Upper lobe of left lung (tissue), 6 donors: ENCODE results near the gene SETDB2. TPM values are rescaled to one million over a fixed set of nuclear protein-coding genes. Genes with fewer than 3 reads are reported as not detected.

Experiments used
- ATAC-seq, 2 donors: fragments of 200-7000 bp; cut with Tn5 transposase; one replicate each; pipeline ENCODE4 v1.9.1; 2022; ENCODE audit warnings: mild to moderate bottlenecking in 2 of 2, moderate library complexity in 2 of 2; ENCODE audit not compliant: low FRiP score in 2 of 2
- DNase-seq, 2 donors: peaks; one replicate each; pipeline ENCODE4 v3.0.0-alpha.2; 2019 to 2020
- H3K27ac ChIP-seq, 4 donors: fragments of 200-600 bp; sonication (generic); one replicate each; pipeline ENCODE4 v1.5.1; 2016 to 2019
- H3K27me3 ChIP-seq, 4 donors: fragments of 200-600 bp; sonication (generic); one replicate each; pipeline ENCODE4 v1.5.1; 2017 to 2019
- H3K36me3 ChIP-seq, 4 donors: fragments of 200-600 bp; sonication (generic); one replicate each; pipeline ENCODE4 v1.5.1; 2016 to 2019
- H3K4me1 ChIP-seq, 4 donors: fragments of 200-600 bp; sonication (generic); one replicate each; pipeline ENCODE4 v1.5.1; 2018 to 2019
- H3K4me3 ChIP-seq, 4 donors: fragments of 200-600 bp; sonication (generic); one replicate each; pipeline ENCODE4 v1.5.1; 2017 to 2019; ENCODE audit warnings: mild to moderate bottlenecking in 2 of 4, moderate library complexity in 1 of 4
- H3K9me3 ChIP-seq, 4 donors: fragments of 200-600 bp; sonication (generic); one replicate each; pipeline ENCODE4 v1.5.1; 2018 to 2019
- CTCF ChIP-seq, 6 experiments: fragments of 450-650 bp in 4 of 6; fragments of 200-600 bp in 2 of 6; sonication (generic) in 2 of 6; IDR thresholded peaks; one replicate each; pipeline ENCODE4 v1.5.1; 2016 to 2019; ENCODE audit warnings: antibody characterized with exemption in 6 of 6
- EP300 ChIP-seq, 4 donors: sonication (generic); formaldehyde crosslinking; IDR thresholded peaks; one replicate each; pipeline ENCODE4 v1.5.1; 2017; ENCODE audit warnings: antibody characterized with exemption in 4 of 4, control low read depth in 2 of 4
- POLR2A ChIP-seq, 4 donors: fragments of 450-650 bp; IDR thresholded peaks; one replicate each; pipeline ENCODE4 v1.5.1; 2016 to 2017; ENCODE audit warnings: antibody characterized with exemption in 4 of 4, mild to moderate bottlenecking in 2 of 4
- POLR2AphosphoS5 ChIP-seq, 2 donors: sonication (generic); formaldehyde crosslinking; IDR thresholded peaks; one replicate each; pipeline ENCODE4 v1.5.1; 2017; ENCODE audit warnings: antibody characterized with exemption in 2 of 2
- WGBS, 2 donors: methylation state at CpG; one replicate each; pipeline ENCODE4 v1.1.5; 2017 to 2018; 5-methylcytosine and 5-hydroxymethylcytosine counted together
- total RNA-seq, 6 donors: library from RNA; depleted of rRNA in 4 of 6; stranded (reverse); fragments of >200 nt in 4 of 6; gene quantifications; one replicate each; pipeline versions ENCODE4 v1.1.0 to v1.2.1, GENCODE V29; 2016 to 2021
- donor health status: DM: no; HTN: no; CAD: no; lungs with moderate emphysema.
- donor health status: DM: no; HTN: yes; CAD: no; lungs with severe emphysema.

Gene SETDB2
- total RNA-seq, 6 donors from 2014 or later: 5.0 to 17.8 (median 14.1) TPM

- peaks cover 0 to 12% (median 0%) of the 10 kb centered on the region in 4 donors for H3K36me3 ChIP-seq
- H3K27me3 ChIP-seq: no peaks in the 10 kb centered on the region
- H3K27ac ChIP-seq: no peak overlapping the region
- TF ChIP-seq CTCF (IDR thresholded peaks at IDR 0.05) (no peak), POLR2A (IDR thresholded peaks at IDR 0.05) (no peak), POLR2AphosphoS5 (IDR thresholded peaks at IDR 0.05) (no peak), EP300 (IDR thresholded peaks at IDR 0.05) (no peak)
- no peak overlapping the region for H3K4me3 ChIP-seq
- DNase-seq (no peak), ATAC-seq (no peak)
- peaks cover 3 to 14% (median 6%) of the 10 kb centered on the region in 4 donors for H3K4me1 ChIP-seq
- no peaks in the 10 kb centered on the region for H3K9me3 ChIP-seq
- WGBS, 2 donors: 97 to 100% methylated on average over 3 of the region's 3 CpGs
These were observed 59.9 kb downstream of the SETDB2 start for GRCh38 chr13:49503951-49504350.

DNA sequence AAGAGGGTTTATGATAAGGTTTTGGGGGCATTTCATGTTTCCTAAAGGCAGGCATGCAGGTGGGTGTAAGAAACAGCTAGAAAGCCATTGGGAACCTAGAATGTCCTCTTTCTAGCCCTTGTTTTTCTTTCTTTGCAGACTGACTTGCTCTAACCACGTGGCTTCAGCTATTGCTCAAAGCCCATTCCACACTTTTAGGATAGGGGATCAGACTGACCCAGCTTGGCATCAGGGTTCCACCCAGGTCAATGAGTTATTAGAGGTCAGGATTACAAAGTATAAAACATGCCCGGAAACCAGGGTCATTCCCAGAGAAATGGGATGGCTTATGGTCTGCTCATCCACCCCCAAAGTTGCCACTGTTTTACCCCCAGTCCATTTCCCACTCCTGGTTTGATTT is 68.5 kb downstream of the SETDB2 start:
- Histone ChIP-seq H3K9me3 (no peaks in the 10 kb centered on the region), H3K27ac (no peak overlapping the region), H3K4me3 (no peak overlapping the region), H3K36me3 (peaks cover 0 to 63% (median 26%) of the 10 kb centered on the region in 4 donors), H3K4me1 (no peaks in the 10 kb centered on the region), H3K27me3 (no peaks in the 10 kb centered on the region)
- ATAC-seq (no peak), DNase-seq (no peak)
- TF ChIP-seq EP300 (IDR thresholded peaks at IDR 0.05) (no peak), POLR2A (IDR thresholded peaks at IDR 0.05) (no peak), CTCF (IDR thresholded peaks at IDR 0.05) (no peak), POLR2AphosphoS5 (IDR thresholded peaks at IDR 0.05) (no peak)
- WGBS, 2 donors: 87 to 92% methylated on average over 2 of the region's 2 CpGs

GRCh38 chr13:49516467-49516866 is 72.4 kb downstream of the SETDB2 start:
- peaks cover 0 to 83% (median 42%) of the 10 kb centered on the region in 4 donors for H3K36me3 ChIP-seq
- no peaks in the 10 kb centered on the region for H3K27me3 ChIP-seq
- no peak overlapping the region for H3K27ac ChIP-seq
- WGBS, 2 donors: 73 to 88% methylated on average over 5 of the region's 5 CpGs
- ATAC-seq (no peak), DNase-seq (no peak)
- TF ChIP-seq CTCF (IDR thresholded peaks at IDR 0.05) (no peak), POLR2A (IDR thresholded peaks at IDR 0.05) (no peak), EP300 (IDR thresholded peaks at IDR 0.05) (no peak), POLR2AphosphoS5 (IDR thresholded peaks at IDR 0.05) (no peak)
- no peaks in the 10 kb centered on the region for H3K9me3 ChIP-seq
- H3K4me3 ChIP-seq: no peak overlapping the region
- no peaks in the 10 kb centered on the region for H3K4me1 ChIP-seq

GRCh38 chr13:49517461-49517860 is 73.4 kb downstream of the SETDB2 start:
- H3K4me1 ChIP-seq: no peaks in the 10 kb centered on the region
- H3K27ac ChIP-seq: no peak overlapping the region
- ATAC-seq (no peak), DNase-seq (no peak)
- TF ChIP-seq CTCF (IDR thresholded peaks at IDR 0.05) (peak in 1 of 6 experiments; percentile 12), POLR2AphosphoS5 (IDR thresholded peaks at IDR 0.05) (no peak), POLR2A (IDR thresholded peaks at IDR 0.05) (no peak), EP300 (IDR thresholded peaks at IDR 0.05) (no peak)
- H3K4me3 ChIP-seq: no peak overlapping the region
- no peaks in the 10 kb centered on the region for H3K9me3 ChIP-seq
- 81 to 89% methylated on average over 6 of the region's 6 CpGs for WGBS, 2 donors
- H3K27me3 ChIP-seq: no peaks in the 10 kb centered on the region
- H3K36me3 ChIP-seq: peaks cover 0 to 92% (median 44%) of the 10 kb centered on the region in 4 donors

GRCh38 chr13:49521224-49521623 is 77.2 kb downstream of the SETDB2 start:
- H3K9me3 ChIP-seq: no peaks in the 10 kb centered on the region
- ATAC-seq: no peak
- 89 to 93% methylated on average over 4 of the region's 4 CpGs for WGBS, 2 donors
- TF ChIP-seq EP300 (IDR thresholded peaks at IDR 0.05) (no peak), POLR2AphosphoS5 (IDR thresholded peaks at IDR 0.05) (no peak), CTCF (IDR thresholded peaks at IDR 0.05) (no peak), POLR2A (IDR thresholded peaks at IDR 0.05) (no peak)
- H3K36me3 ChIP-seq: peaks cover 0 to 82% (median 32%) of the 10 kb centered on the region in 4 donors
- H3K27ac ChIP-seq: no peak overlapping the region
- no peak overlapping the region for H3K4me3 ChIP-seq
- no peaks in the 10 kb centered on the region for H3K4me1 ChIP-seq
- no peaks in the 10 kb centered on the region for H3K27me3 ChIP-seq
- no peak for DNase-seq
